GM23248 (cell line): ENCODE data around the gene ZBTB7C. TPM values are rescaled to one million over a fixed set of nuclear protein-coding genes. Genes with fewer than 3 reads are reported as not detected.

Source experiments
- DNase-seq: peaks from one replicate; pipeline ENCODE4 v3.0.0-alpha.2; 2015
- H2AFZ ChIP-seq: fragments of 200-600 bp; sonication (generic); 2 replicates; pipeline ENCODE4 v1.6.1; 2016; ENCODE audit warnings: antibody characterized with exemption
- H3F3A ChIP-seq: fragments of 200-600 bp; sonication (generic); 2 replicates; pipeline ENCODE4 v1.6.1; 2016; ENCODE audit warnings: mild to moderate bottlenecking, antibody characterized with exemption, mixed run types; ENCODE audit not compliant: insufficient read depth
- H3K27ac ChIP-seq: fragments of 200-600 bp; sonication (generic); 2 replicates; pipeline ENCODE4 v1.5.1; 2016; ENCODE audit warnings: mild to moderate bottlenecking
- H3K27me3 ChIP-seq: fragments of 200-600 bp; sonication (generic); replicated peaks from 2 replicates; pipeline ENCODE4 v1.6.1; 2016; ENCODE audit warnings: mild to moderate bottlenecking; ENCODE audit not compliant: insufficient read depth
- H3K36me3 ChIP-seq: fragments of 200-600 bp; sonication (generic); 2 replicates; pipeline ENCODE4 v1.6.1; 2016; ENCODE audit warnings: low read depth, mild to moderate bottlenecking
- H3K4me1 ChIP-seq: fragments of 200-600 bp; sonication (generic); 2 replicates; pipeline ENCODE4 v1.6.1; 2016; ENCODE audit warnings: mild to moderate bottlenecking; ENCODE audit not compliant: insufficient read depth
- H3K4me2 ChIP-seq: fragments of 200-600 bp; sonication (generic); one replicate; pipeline ENCODE4 v1.6.1; 2016; ENCODE audit warnings: mild to moderate bottlenecking; ENCODE audit not compliant: unreplicated experiment
- H3K4me3 ChIP-seq: fragments of 200-600 bp; sonication (generic); 2 replicates; pipeline ENCODE4 v1.5.1; 2016; ENCODE audit warnings: mild to moderate bottlenecking
- H3K79me2 ChIP-seq: fragments of 200-600 bp; sonication (generic); 2 replicates; pipeline ENCODE4 v1.6.1; 2016; ENCODE audit warnings: mild to moderate bottlenecking; ENCODE audit not compliant: insufficient read depth
- H3K9ac ChIP-seq: fragments of 200-600 bp; sonication (generic); 2 replicates; pipeline ENCODE4 v1.6.1; 2016; ENCODE audit warnings: mild to moderate bottlenecking
- H3K9me2 ChIP-seq: fragments of 200-600 bp; sonication (generic); 2 replicates; pipeline ENCODE4 v1.6.1; 2016; ENCODE audit warnings: mixed run types, mild to moderate bottlenecking, moderate library complexity; ENCODE audit not compliant: insufficient read depth
- H3K9me3 ChIP-seq: fragments of 200-600 bp; sonication (generic); one replicate; pipeline ENCODE4 v1.6.1; 2017; ENCODE audit warnings: low read depth
- H4K20me1 ChIP-seq: fragments of 200-600 bp; sonication (generic); 2 replicates; pipeline ENCODE4 v1.6.0; 2016; ENCODE audit not compliant: insufficient read depth
- EZH2 ChIP-seq: fragments of 200-600 bp; sonication (generic); IDR thresholded peaks from 2 replicates; pipeline ENCODE4 v1.6.1; 2018; ENCODE audit warnings: antibody characterized with exemption, mild to moderate bottlenecking; ENCODE audit not compliant: insufficient read depth, poor library complexity, severe bottlenecking
- EZH2phosphoT487 ChIP-seq: fragments of 200-600 bp; sonication (generic); IDR thresholded peaks from 2 replicates; pipeline ENCODE4 v1.6.1; 2018; ENCODE audit warnings: antibody characterized with exemption, moderate library complexity, mild to moderate bottlenecking, low read depth; ENCODE audit not compliant: insufficient read depth
- WGBS, 2 experiments: methylation state at CpG; one replicate each; pipeline ENCODE4 v1.1.6; 2015 to 2017; ENCODE audit warnings: low lambda C conversion rate in 2 of 2, low coverage in 1 of 2; ENCODE audit errors: missing lambda C conversion rate in 2 of 2; 5-methylcytosine and 5-hydroxymethylcytosine counted together
- in situ Hi-C: fragments of 300-500 bp; cut with MboI; formaldehyde crosslinking; loops from 2 replicates; pipeline ENCODE4 v1.15.0; 2020
- polyA plus RNA-seq: library from polyadenylated mRNA; unstranded; fragments of >200 nt; fragmentation: Nextera tagmentation; extraction: Ambion mirVana; gene quantifications from 2 replicates; pipeline ENCODE4 v1.2.1, GENCODE V29; 2016
- total RNA-seq: library from RNA; depleted of rRNA; stranded (reverse); fragments of >200 nt; shearing (Covaris generic); gene quantifications from 2 replicates; pipeline ENCODE4 v1.2.3, GENCODE V29; 2014

The ZBTB7C gene
- total and polyA plus RNA-seq, 2 experiments from 2014 or later = not detected

DNA sequence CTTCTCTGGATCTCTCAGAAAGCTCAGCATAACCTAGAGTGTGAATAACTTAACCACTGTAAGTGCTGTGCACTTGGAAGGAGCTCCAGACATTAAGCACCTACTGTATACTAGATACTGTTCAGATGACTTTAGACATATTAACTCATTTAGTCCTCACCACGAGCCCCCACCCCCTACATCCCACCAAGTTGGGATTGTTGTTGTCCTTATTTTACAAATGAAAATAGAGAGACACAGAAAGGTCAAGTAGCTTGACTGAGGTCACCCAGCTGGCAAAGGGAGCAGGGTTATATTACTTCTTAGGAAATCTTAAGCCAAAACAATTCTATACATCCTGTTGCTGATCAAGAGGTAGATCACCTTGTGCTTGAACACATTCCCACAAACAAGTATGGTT, 244.5 kb downstream of the ZBTB7C start:
- H3K79me2 ChIP-seq = no peaks in the 10 kb centered on the region
- no peak overlapping the region for H3K27ac ChIP-seq
- H3K9me2 ChIP-seq = no peaks in the 10 kb centered on the region
- 0 out of 2 replicates have a peak, but pooled peaks cover 4% of the 10 kb centered on the region for H3K4me1 ChIP-seq
- H3K9me3 ChIP-seq = no peaks in the 10 kb centered on the region
- no peak overlapping the region for H3K4me3 ChIP-seq
- no peak overlapping the region for H2AFZ ChIP-seq
- H3K36me3 ChIP-seq = no peaks in the 10 kb centered on the region
- no peaks in the 10 kb centered on the region for H4K20me1 ChIP-seq
- H3K9ac ChIP-seq = no peak overlapping the region
- WGBS, 2 experiments = 41 to 47% methylated on average over 1 of the region's 1 CpG
- H3K4me2 ChIP-seq = no peak overlapping the region
- H3F3A ChIP-seq = peaks cover 6% of the 10 kb centered on the region; the same call in 1 of the 2 replicates
- no peak for DNase-seq
- in situ Hi-C loops = no loop called here
- TF ChIP-seq EZH2 (no peak), EZH2phosphoT487 (no peak)
- H3K27me3 ChIP-seq = no peaks in the 10 kb centered on the region; the same call in 1 of the 2 replicates

DNA sequence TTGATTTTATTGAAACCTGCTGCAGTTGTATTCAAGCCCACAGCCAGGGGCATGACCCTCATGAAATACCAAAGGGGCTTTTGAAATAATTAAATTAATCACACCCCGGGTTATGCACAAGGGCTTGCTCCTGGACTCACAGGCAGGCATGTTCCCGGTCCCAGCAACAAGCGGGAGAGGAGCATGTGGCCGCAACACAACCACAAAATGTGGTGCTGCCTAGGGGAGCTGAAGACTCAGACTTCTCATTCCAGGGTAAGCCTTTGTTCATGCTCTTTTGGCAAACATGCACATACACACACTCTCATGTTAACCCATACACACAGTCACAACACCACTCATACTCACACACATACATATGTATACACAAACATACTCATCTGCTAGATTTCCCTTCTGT, 245.1 kb downstream of the ZBTB7C start:
- H3K9ac ChIP-seq = no peak overlapping the region
- no peak overlapping the region for H3K27ac ChIP-seq
- H3K36me3 ChIP-seq = no peaks in the 10 kb centered on the region
- H3F3A ChIP-seq = peaks cover 6% of the 10 kb centered on the region; the same call in 1 of the 2 replicates
- in situ Hi-C loops = no loop called here
- no peaks in the 10 kb centered on the region for H3K79me2 ChIP-seq
- H3K27me3 ChIP-seq = no peaks in the 10 kb centered on the region; the same call in 1 of the 2 replicates
- no peaks in the 10 kb centered on the region for H3K9me3 ChIP-seq
- no peaks in the 10 kb centered on the region for H4K20me1 ChIP-seq
- no peak overlapping the region for H3K4me3 ChIP-seq
- H3K4me2 ChIP-seq = no peak overlapping the region
- no peak overlapping the region for H2AFZ ChIP-seq
- WGBS, 2 experiments = 52 to 56% methylated on average over 4 of the region's 4 CpGs
- no peak for TF ChIP-seq EZH2
- TF ChIP-seq EZH2phosphoT487 = no peak
- no peaks in the 10 kb centered on the region for H3K9me2 ChIP-seq
- H3K4me1 ChIP-seq = 0 out of 2 replicates have a peak, but pooled peaks cover 4% of the 10 kb centered on the region
- no peak for DNase-seq

DNA sequence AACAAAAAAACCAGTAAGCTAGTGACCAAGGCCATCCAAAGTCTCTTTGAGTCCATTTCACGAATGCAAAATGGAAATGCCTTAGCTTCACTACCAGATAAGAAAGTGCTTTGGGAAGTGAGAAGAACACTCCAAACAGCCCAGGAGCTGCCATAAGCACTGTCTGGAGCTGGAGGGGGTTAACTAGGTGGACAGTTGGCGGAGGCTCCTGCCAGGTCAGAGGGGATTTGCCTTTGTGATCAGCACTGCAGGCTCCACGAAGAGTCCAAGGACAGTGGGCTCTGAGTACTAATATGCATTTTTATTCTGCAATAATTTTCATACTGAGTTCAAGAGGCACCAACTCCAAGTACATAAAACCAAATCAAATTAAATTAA, 245.5 kb downstream of the ZBTB7C start:
- Histone ChIP-seq H3K27me3 (no peaks in the 10 kb centered on the region; the same call in 1 of the 2 replicates), H3K79me2 (no peaks in the 10 kb centered on the region), H3F3A (peaks cover 6% of the 10 kb centered on the region; the same call in 1 of the 2 replicates), H3K9me2 (no peaks in the 10 kb centered on the region), H3K27ac (no peak overlapping the region), H3K36me3 (no peaks in the 10 kb centered on the region), H4K20me1 (no peaks in the 10 kb centered on the region), H3K9me3 (no peaks in the 10 kb centered on the region), H3K4me3 (no peak overlapping the region), H3K4me2 (no peak overlapping the region), H2AFZ (no peak overlapping the region), H3K9ac (no peak overlapping the region), H3K4me1 (0 out of 2 replicates have a peak, but pooled peaks cover 4% of the 10 kb centered on the region)
- in situ Hi-C loops = no loop called here
- TF ChIP-seq EZH2 (no peak), EZH2phosphoT487 (no peak)
- WGBS, 2 experiments = 42 to 47% methylated on average over 3 of the region's 3 CpGs
- no peak for DNase-seq

DNA sequence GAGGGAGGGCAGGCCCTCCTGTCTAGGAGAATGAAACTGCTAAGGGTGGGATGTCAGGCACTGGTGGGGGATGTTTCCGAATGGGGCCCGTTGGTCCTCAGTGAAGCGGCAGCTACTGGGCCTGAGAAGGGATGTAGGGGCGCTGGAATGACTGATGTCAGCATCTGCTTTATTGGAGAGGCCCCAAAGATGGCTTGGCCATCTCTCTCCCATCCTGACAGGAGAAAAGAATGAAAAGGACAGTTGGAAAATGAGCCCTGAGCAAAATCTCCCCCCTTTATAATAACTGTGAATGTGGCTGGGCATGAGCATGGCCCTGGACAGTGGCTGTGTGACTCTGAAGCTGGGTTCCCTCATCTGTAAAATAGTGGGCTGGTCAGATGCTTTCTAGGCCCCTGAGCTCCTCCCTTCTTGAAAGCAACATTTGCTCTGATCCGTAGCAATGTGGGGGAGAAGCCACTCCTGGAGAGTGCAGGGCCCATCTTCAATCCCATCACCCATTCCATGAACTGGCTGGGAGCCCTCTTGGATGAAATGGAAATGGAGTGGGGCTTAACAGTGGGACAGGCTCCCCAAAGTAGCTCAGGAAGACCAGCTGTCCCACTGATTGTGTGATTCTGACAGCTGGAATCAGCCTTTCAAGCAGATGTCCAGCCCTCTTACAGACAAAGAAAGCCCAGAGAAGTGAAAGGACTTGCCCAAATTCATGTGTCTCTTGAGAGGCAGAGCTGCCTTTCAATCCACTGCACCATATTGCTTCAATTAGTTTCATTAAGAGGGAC, 246.0 kb downstream of the ZBTB7C start:
- no peaks in the 10 kb centered on the region for H3K36me3 ChIP-seq
- no peak overlapping the region for H3K4me3 ChIP-seq
- H3K27ac ChIP-seq = no peak overlapping the region
- TF ChIP-seq EZH2 = no peak
- H3K9me3 ChIP-seq = no peaks in the 10 kb centered on the region
- no peaks in the 10 kb centered on the region; the same call in 1 of the 2 replicates for H3K27me3 ChIP-seq
- H3K9me2 ChIP-seq = no peaks in the 10 kb centered on the region
- H2AFZ ChIP-seq = no peak overlapping the region
- no peak for DNase-seq
- H3F3A ChIP-seq = peaks cover 6% of the 10 kb centered on the region; the same call in 1 of the 2 replicates
- H3K9ac ChIP-seq = no peak overlapping the region
- WGBS, 2 experiments = 61 to 67% methylated on average over 5 of the region's 5 CpGs
- H3K4me1 ChIP-seq = 0 out of 2 replicates have a peak, but pooled peaks cover 4% of the 10 kb centered on the region
- H3K4me2 ChIP-seq = no peak overlapping the region
- H3K79me2 ChIP-seq = no peaks in the 10 kb centered on the region
- in situ Hi-C loops = no loop called here
- no peaks in the 10 kb centered on the region for H4K20me1 ChIP-seq
